Mesenchymal stem cell (in vitro differentiated cells and primary cell): ENCODE results near the gene ACTMAP.

Experiments used
- DNase-seq: peaks from one replicate; pipeline ENCODE4 v3.0.0-alpha.2; 2013
- H2AFZ ChIP-seq: one replicate; pipeline ENCODE4 v1.6.1; 2013; ENCODE audit warnings: low read depth, mild to moderate bottlenecking, control low read depth, inconsistent platforms, low read length, moderate library complexity
- H2AK5ac ChIP-seq: 2 replicates; pipeline ENCODE4 v1.6.1; 2013; ENCODE audit warnings: low read length, moderate library complexity, mild to moderate bottlenecking, inconsistent platforms; ENCODE audit not compliant: severe bottlenecking
- H2BK120ac ChIP-seq: one replicate; pipeline ENCODE4 v1.6.1; 2013; ENCODE audit warnings: low read depth, mild to moderate bottlenecking, inconsistent platforms, low read length, moderate library complexity
- H2BK12ac ChIP-seq, 2 experiments: one replicate each; pipeline ENCODE4 v1.6.1; 2013; ENCODE audit warnings: inconsistent platforms in 2 of 2, low read length in 2 of 2, mild to moderate bottlenecking in 2 of 2, moderate library complexity in 2 of 2, control low read depth in 1 of 2
- H2BK15ac ChIP-seq: one replicate; pipeline ENCODE4 v1.6.1; 2013; ENCODE audit warnings: mild to moderate bottlenecking, low read depth, inconsistent platforms; ENCODE audit not compliant: poor library complexity, severe bottlenecking
- H2BK5ac ChIP-seq: 2 replicates; pipeline ENCODE4 v1.6.1; 2013; ENCODE audit warnings: low read depth, mild to moderate bottlenecking, low read length, control low read depth, inconsistent platforms; ENCODE audit not compliant: poor library complexity, severe bottlenecking
- H3K14ac ChIP-seq, 2 experiments: one replicate each; pipeline ENCODE4 v1.6.1; 2013; ENCODE audit warnings: inconsistent platforms in 2 of 2, low read length in 2 of 2, control low read depth in 1 of 2, mild to moderate bottlenecking in 1 of 2, moderate library complexity in 1 of 2
- H3K18ac ChIP-seq, 2 experiments: one replicate each; pipeline ENCODE4 v1.6.1; 2013; ENCODE audit warnings: inconsistent platforms in 2 of 2, low read length in 2 of 2, control low read depth in 1 of 2, low read depth in 1 of 2, mild to moderate bottlenecking in 1 of 2
- H3K23ac ChIP-seq, 2 experiments: one replicate each; pipeline ENCODE4 v1.6.1; 2013; ENCODE audit warnings: inconsistent platforms in 2 of 2, low read length in 2 of 2, mild to moderate bottlenecking in 2 of 2, moderate library complexity in 2 of 2, control low read depth in 1 of 2
- H3K27ac ChIP-seq: 2 replicates; pipeline ENCODE4 v1.5.1; 2013; ENCODE audit warnings: mild to moderate bottlenecking, moderate library complexity, low read length, control low read depth, inconsistent platforms; ENCODE audit not compliant: poor library complexity, severe bottlenecking
- H3K27me3 ChIP-seq, 2 experiments: 2 replicates each; pipeline versions ENCODE4 v1.6.1 to v1.7.0; 2013; ENCODE audit warnings: low read length in 2 of 2, mild to moderate bottlenecking in 2 of 2, moderate library complexity in 2 of 2, control low read depth in 1 of 2, inconsistent platforms in 1 of 2; ENCODE audit not compliant: control insufficient read depth in 1 of 2, insufficient read depth in 1 of 2
- H3K36me3 ChIP-seq, 2 experiments: 2 replicates each; pipeline versions ENCODE4 v1.6.1 to v1.7.0; 2013; ENCODE audit warnings: low read length in 2 of 2, control low read depth in 1 of 2, inconsistent platforms in 1 of 2, low read depth in 1 of 2, mild to moderate bottlenecking in 1 of 2; ENCODE audit not compliant: insufficient read depth in 2 of 2, control insufficient read depth in 1 of 2
- H3K4ac ChIP-seq, 2 experiments: one replicate each; pipeline ENCODE4 v1.6.1; 2013; ENCODE audit warnings: inconsistent platforms in 2 of 2, low read length in 2 of 2, mild to moderate bottlenecking in 2 of 2, moderate library complexity in 2 of 2, control low read depth in 1 of 2, low read depth in 1 of 2
- H3K4me1 ChIP-seq: 2 replicates; pipeline ENCODE4 v1.6.1; 2013; ENCODE audit warnings: low read depth, low read length, control low read depth; ENCODE audit not compliant: control insufficient read depth, insufficient read depth
- H3K4me2 ChIP-seq: 2 replicates; pipeline ENCODE4 v1.6.1; 2013; ENCODE audit warnings: low read length, mild to moderate bottlenecking, inconsistent platforms; ENCODE audit not compliant: poor library complexity, severe bottlenecking
- H3K4me3 ChIP-seq, 2 experiments: 2 replicates each; pipeline versions ENCODE4 v1.5.1 to v1.7.0; 2013; ENCODE audit warnings: low read length in 2 of 2, mild to moderate bottlenecking in 2 of 2, control low read depth in 1 of 2, low read depth in 1 of 2; ENCODE audit not compliant: insufficient read depth in 1 of 2
- H3K79me1 ChIP-seq: replicated peaks from 2 replicates; pipeline ENCODE4 v1.6.1; 2013; ENCODE audit warnings: mild to moderate bottlenecking, control low read depth, low read length, inconsistent platforms; ENCODE audit not compliant: poor library complexity, severe bottlenecking
- H3K9ac ChIP-seq: 2 replicates; pipeline ENCODE4 v1.7.0; 2013; ENCODE audit warnings: mild to moderate bottlenecking, low read length, moderate library complexity
- H3K9me3 ChIP-seq: 2 replicates; pipeline ENCODE4 v1.7.0; 2013; ENCODE audit warnings: mild to moderate bottlenecking, low read length; ENCODE audit not compliant: control insufficient read depth
- H4K8ac ChIP-seq: one replicate; pipeline ENCODE4 v1.6.1; 2013; ENCODE audit warnings: inconsistent platforms, mild to moderate bottlenecking, low read length, moderate library complexity
- H4K91ac ChIP-seq: one replicate; pipeline ENCODE4 v1.6.1; 2013; ENCODE audit warnings: mild to moderate bottlenecking, low read length, inconsistent platforms
- WGBS: methylation state at CpG from one replicate; pipeline ENCODE4 v1.1.7; 2013; ENCODE audit warnings: mixed read lengths; 5-methylcytosine and 5-hydroxymethylcytosine counted together

The ACTMAP gene

GRCh38 chr19:40724855-40725254 is 25.4 kb downstream of the ACTMAP start:
- Histone ChIP-seq H3K9ac (peak overlapping the region; percentile 36), H3K79me1 (peaks cover 26% of the 10 kb centered on the region), H3K4ac (no peak overlapping the region), H4K8ac (no peak overlapping the region), H2BK5ac (no peak overlapping the region), H4K91ac (no peak overlapping the region), H2BK12ac (no peak overlapping the region), H3K4me1 (peaks cover 10% of the 10 kb centered on the region), H3K4me3 (no peak overlapping the region), H3K27ac (no peak overlapping the region), H2BK15ac (no peak overlapping the region), H2AFZ (no peak overlapping the region), H3K14ac (no peak overlapping the region), H2BK120ac (no peak overlapping the region), H3K9me3 (no peaks in the 10 kb centered on the region), H3K18ac (no peak overlapping the region), H3K4me2 (no peak overlapping the region), H3K27me3 (no peaks in the 10 kb centered on the region), H2AK5ac (no peak overlapping the region), H3K23ac (no peak overlapping the region), H3K36me3 (peaks cover 40 to 53% of the 10 kb centered on the region in 2 experiments)
- 95% methylated on average over 3 of the region's 3 CpGs for WGBS
- no peak for DNase-seq

GRCh38 chr19:40724315-40724714 is 26.0 kb downstream of the ACTMAP start:
- Histone ChIP-seq H3K4me3 (no peak overlapping the region), H3K36me3 (peaks cover 35 to 47% of the 10 kb centered on the region in 2 experiments), H2BK120ac (no peak overlapping the region), H3K9me3 (no peaks in the 10 kb centered on the region), H3K27me3 (no peaks in the 10 kb centered on the region), H3K4me1 (peaks cover 14% of the 10 kb centered on the region), H3K23ac (no peak overlapping the region), H3K18ac (no peak overlapping the region), H3K9ac (no peak overlapping the region), H2AFZ (no peak overlapping the region), H4K8ac (no peak overlapping the region), H2BK5ac (no peak overlapping the region), H3K27ac (no peak overlapping the region), H3K4ac (no peak overlapping the region), H3K14ac (no peak overlapping the region), H2BK12ac (no peak overlapping the region), H2AK5ac (no peak overlapping the region), H3K79me1 (peaks cover 26% of the 10 kb centered on the region), H2BK15ac (no peak overlapping the region), H3K4me2 (no peak overlapping the region), H4K91ac (no peak overlapping the region)
- WGBS = 100% methylated on average over 4 of the region's 4 CpGs
- no peak for DNase-seq

- Histone ChIP-seq H4K8ac (no peak overlapping the region), H3K4me1 (peaks cover 15% of the 10 kb centered on the region), H2BK5ac (no peak overlapping the region), H3K18ac (no peak overlapping the region), H3K27me3 (no peaks in the 10 kb centered on the region), H2AK5ac (no peak overlapping the region), H2AFZ (no peak overlapping the region), H3K9me3 (no peaks in the 10 kb centered on the region), H2BK15ac (no peak overlapping the region), H3K4me2 (no peak overlapping the region), H3K79me1 (peaks cover 24% of the 10 kb centered on the region), H3K36me3 (peaks cover 31 to 44% of the 10 kb centered on the region in 2 experiments), H3K4ac (no peak overlapping the region), H3K9ac (no peak overlapping the region), H3K23ac (no peak overlapping the region), H3K14ac (no peak overlapping the region), H2BK12ac (no peak overlapping the region), H3K4me3 (no peak overlapping the region), H4K91ac (no peak overlapping the region), H2BK120ac (no peak overlapping the region), H3K27ac (no peak overlapping the region)
- DNase-seq = no peak
- WGBS = 92% methylated on average over 4 of the region's 5 CpGs
Measured at GRCh38 chr19:40723661-40724254, 26.5 kb downstream of the ACTMAP start.

- peak; percentile 26 for DNase-seq
- H4K91ac ChIP-seq = no peak overlapping the region
- no peak overlapping the region for H2BK5ac ChIP-seq
- no peak overlapping the region for H2BK15ac ChIP-seq
- H3K9ac ChIP-seq = peak overlapping the region; percentile 3
- peak overlapping the region in 1 of 2 experiments; percentile 18 for H3K14ac ChIP-seq
- H3K4me3 ChIP-seq = no peak overlapping the region
- no peak overlapping the region for H4K8ac ChIP-seq
- no peak overlapping the region for H3K4ac ChIP-seq
- no peak overlapping the region for H2AFZ ChIP-seq
- H2AK5ac ChIP-seq = peak overlapping the region; percentile 38
- peak overlapping the region in 1 of 2 experiments; percentile 74 for H3K23ac ChIP-seq
- H3K27ac ChIP-seq = peak overlapping the region; percentile 5
- H3K36me3 ChIP-seq = peaks cover 23 to 30% of the 10 kb centered on the region in 2 experiments
- H3K9me3 ChIP-seq = no peaks in the 10 kb centered on the region
- H3K79me1 ChIP-seq = peaks cover 21% of the 10 kb centered on the region
- H3K4me1 ChIP-seq = peaks cover 22% of the 10 kb centered on the region
- no peak overlapping the region for H3K18ac ChIP-seq
- 88% methylated on average over 5 of the region's 9 CpGs for WGBS
- H2BK12ac ChIP-seq = no peak overlapping the region
- no peaks in the 10 kb centered on the region for H3K27me3 ChIP-seq
- H3K4me2 ChIP-seq = no peak overlapping the region
- H2BK120ac ChIP-seq = no peak overlapping the region
Measured at GRCh38 chr19:40721936-40722661, 28.2 kb downstream of the ACTMAP start.
